GM19438 (cell line): ENCODE results near the gene ARPIN.

Experiments
- ATAC-seq: cut with Tn5 transposase; IDR thresholded peaks from one replicate; pipeline ENCODE4 v1.9.1; 2021; ENCODE audit warnings: low read depth; ENCODE audit not compliant: unreplicated experiment

Gene ARPIN

DNA sequence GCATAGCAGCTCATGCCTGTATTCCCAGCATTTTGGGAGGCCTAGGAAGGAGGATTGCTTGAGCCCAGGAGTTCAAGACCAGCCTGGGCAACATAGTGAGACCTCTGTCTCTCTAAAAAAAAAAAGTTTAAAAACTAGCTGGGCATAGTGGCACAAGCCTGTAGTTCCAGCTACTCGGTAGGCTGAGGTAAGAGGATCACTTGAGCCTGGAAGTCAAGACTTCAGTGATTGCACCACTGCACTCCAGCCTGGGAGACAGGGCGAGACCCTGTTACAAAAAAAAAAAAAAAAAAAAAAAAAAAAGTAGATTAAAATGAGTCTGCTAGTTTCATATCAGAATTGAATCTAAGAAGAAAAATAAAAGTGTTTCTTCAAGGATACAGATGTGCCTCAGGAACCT lies 65.7 kb downstream of the ARPIN start:
- ATAC-seq: no peak

DNA sequence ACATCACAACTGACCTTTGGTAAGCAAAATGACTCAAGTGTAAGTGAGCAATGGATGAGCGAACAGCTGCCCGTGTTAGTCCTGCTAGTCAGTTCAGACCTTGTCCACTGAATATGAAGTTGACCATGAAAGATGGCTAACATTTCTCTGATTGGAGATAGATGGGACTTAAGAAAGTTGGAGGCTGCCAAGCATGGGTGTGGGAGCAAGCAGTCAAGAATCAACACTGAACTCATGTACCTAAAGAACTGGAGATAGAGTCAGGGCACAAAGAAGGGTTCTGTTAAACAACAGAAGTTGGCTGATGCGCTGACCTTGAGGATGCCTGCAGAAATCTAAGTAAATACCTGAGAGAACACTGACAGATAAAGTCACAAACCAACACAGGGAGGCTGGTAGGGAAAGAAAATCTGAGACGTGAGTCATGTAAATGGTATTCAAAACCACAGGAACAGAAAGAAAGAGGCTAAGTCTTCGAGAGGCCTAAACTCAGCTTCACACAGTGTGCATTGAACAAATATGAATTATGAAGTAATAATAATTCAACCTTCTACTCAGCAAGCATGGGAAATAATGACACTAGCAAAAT lies 67.4 kb downstream of the ARPIN start:
- ATAC-seq: no peak
